Inflammatory macrophage treated with lipopolysaccharide for 1 hour (primary cell): ENCODE data around the gene ROGDI.

Experiments
- DNase-seq, 2 donors: peaks; one replicate each; pipeline ENCODE4 v3.0.0-alpha.2; 2020 to 2022

The ROGDI gene

DNA sequence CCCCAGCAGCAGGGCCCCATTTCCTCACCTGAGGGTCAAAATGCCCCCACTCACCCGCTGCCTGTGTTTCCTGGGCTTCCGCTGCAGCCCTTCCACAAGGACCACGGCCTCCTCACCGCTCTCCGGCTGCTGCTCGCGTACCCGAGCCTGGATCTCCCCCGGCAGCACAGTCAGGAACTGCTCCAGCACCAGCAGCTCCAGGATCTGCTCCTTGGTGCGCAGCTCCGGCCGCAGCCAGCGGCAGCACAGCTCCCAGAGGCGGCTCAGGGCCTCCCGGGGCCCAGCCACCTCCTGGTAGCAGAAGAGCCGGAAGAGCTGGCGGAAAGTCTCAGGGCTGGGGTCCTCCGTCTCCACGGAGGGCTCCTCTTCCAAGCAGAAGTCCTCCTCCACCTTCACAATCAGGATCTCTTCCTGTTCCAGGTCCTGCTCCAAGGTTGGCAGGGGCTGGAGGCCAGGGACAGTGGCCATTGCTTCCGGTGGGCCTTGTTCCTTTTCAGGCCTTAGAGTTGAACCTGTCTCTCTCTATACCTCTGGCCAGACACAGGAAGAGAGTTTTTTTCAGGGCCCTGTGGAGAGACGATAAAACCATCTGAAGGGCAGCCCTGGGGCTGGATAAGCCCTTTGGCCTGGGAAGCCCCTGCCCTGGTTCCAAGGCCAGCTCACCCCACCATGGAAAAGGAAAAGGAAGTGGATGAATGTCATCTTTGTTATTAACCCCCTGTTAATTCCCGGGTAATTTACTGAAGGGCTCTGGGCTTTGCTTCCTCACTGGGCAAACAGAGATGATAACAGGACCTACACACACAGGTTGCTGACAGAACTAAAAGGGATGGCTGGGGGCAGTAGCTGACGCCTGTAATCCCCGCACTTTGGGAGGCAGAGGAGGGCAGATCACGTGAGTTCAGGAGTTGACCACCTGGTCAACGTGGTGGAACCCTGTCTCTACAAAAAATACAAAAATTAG, 36.6 kb downstream of the ROGDI start:
- no peak for DNase-seq

GRCh38 chr16:4763791-4764190, 38.6 kb downstream of the ROGDI start:
- DNase-seq = peak in 1 of 2 donors; percentile 2

GRCh38 chr16:4762205-4762604, 40.2 kb downstream of the ROGDI start:
- DNase-seq = no peak

- no peak for DNase-seq
Measured at GRCh38 chr16:4760221-4760910, 42.1 kb downstream of the ROGDI start.

DNA sequence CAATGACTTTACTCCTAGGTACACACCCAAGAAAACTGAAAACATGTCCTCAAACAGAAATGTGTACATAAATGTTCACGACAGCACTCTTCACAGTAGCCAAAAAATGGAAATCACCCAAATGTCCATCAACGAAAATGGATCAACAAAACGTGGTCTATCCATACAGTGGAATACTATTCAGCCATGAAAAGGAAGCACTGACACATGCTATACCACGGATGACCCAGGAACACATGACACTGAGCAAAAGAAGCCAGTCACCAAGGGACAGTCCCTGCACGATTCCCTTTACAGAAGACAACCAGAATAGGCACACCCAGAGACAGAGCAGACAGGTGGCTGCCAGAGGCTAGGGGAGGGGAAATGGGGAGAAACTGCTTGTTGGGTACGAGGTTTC, 46.7 kb downstream of the ROGDI start:
- no peak for DNase-seq

DNA sequence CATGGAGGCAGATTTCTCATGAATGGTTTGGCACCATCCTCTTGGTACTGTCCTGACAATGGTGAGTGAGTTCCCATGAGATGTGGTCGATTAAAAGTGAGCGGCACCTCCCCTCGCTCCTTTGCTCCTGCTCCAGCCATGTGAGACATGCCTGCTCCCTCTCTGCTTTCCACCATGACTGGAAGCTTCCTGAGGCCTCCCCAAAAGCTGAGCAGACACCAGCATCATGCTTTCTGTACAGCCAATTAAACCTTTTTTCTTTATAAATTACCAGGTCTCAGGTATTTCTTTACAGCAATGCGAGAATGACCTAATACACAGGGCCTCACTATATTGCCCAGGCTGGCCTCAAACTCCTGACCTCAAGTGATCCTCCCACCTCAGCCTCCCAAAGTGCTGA, 47.6 kb downstream of the ROGDI start:
- DNase-seq = no peak

DNA sequence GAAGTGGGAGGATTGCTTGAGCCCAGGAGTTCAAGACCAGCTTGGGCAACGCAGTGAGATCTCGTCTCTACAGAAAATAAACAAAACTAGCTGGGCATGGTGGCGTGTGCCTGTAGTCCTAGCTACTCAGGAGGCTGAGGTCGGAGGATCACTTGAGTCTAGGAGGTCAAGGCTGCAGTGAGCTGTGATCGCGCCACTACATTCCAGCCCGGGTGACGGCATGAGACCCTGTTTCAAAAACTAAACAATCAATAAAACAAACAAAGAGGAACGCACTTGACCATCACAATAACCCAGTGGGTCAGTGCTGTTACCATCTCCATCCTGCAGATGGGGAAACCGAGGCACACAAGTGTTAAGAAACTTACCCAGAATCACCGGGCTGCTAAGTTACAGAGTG, 49.2 kb downstream of the ROGDI start:
- DNase-seq = no peak

DNA sequence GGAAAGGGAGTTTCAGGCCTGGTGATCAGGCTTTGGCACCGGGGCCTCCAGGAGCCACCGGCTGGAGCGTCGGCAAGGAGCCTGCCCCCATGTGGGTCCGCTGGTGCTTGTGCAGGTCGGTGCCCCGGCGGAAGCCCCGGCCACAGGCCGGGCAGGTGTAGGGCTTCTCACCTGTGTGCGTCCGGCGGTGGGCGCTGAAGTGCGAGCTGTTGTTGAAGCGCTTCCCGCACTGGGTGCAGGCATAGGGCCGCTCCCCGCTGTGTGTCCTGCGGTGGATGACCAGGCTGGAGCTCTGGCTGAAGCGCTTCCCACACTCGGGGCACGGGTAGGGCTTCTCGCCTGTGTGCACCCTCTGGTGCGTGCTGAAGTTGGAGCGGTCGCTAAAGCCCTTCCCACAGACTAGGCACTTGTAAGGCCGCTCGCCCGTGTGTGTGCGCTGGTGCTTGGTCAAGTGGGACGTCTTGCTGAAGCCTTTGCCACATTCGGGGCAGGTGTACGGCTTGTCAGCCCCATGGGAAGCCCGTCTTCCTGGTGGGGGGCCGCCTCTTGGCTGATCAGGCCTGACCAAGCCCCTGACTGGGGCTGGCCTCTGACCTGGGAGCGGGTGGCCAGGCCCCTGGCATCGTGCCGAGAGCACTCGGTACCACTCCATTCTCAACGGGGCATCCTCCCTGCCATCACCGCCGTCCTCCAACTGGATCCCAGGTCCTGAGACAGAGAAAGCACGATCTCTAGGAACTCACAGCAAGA, 49.9 kb downstream of the ROGDI start:
- DNase-seq = no peak

- no peak for DNase-seq
Measured at GRCh38 chr16:4750896-4751295, 51.5 kb downstream of the ROGDI start.

DNA sequence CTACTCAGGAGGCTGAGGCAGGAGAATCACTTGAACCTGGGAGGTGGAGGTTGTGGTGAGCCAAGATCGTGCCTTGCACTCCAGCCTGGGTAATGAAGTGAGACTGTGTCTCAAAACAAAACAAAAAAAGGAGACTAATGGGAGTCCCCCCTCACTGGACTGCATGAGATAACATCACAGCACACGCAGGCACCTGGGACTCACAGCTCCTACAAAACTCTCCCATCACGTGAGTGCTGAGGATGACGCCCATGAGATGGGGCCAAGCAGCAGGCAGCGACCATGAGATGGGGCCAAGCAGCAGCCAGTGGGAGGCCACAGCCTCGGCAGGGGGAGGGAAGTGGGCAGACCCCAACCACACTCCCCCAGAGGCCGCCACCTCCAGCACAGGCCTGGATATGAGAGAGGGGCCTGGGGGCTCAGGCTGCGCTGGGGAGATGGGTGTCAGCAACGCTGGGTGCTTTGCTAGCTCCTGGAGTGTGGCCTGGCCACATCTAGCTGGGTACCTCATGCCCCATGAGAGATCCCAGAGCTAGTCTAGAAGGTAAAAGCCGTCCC, 52.7 kb downstream of the ROGDI start:
- DNase-seq = no peak

GRCh38 chr16:4748682-4749411, 53.6 kb downstream of the ROGDI start:
- DNase-seq = no peak

DNA sequence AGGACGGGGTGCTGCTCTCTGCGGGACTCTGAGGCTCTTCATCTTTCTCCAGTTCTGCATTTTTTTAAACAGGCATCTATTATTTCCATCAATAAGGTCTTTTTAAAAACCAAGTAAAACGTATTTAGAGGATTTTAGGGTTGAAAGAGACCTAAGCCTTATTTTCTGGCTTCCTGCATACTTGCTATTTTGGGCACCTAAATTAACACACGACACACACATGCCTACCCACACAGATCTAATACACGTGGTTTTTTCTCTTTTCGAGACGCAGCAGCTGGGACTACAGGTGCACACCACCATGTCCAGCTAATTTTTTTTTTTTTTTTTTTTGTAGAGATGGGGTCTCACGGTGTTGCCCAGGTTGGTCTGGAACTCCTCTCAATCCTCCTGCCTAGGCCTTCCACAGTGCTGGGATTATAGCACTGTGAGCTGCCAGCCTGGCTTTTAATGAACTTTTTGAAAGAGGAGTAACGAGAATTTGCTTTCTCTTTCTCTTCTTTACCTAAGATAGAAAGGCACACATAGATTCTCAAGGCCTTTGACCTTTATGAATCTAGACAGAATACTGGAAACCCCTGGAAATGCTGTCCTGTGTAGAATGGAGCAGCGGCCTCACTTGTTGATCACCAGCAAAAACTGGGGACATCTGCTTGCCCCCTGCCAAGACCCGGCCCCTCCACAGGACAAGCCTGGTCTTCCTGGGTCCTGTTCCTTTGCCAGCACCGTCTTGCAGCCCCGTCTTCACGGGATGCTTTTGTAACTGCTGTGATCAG, 54.3 kb downstream of the ROGDI start:
- no peak for DNase-seq

DNA sequence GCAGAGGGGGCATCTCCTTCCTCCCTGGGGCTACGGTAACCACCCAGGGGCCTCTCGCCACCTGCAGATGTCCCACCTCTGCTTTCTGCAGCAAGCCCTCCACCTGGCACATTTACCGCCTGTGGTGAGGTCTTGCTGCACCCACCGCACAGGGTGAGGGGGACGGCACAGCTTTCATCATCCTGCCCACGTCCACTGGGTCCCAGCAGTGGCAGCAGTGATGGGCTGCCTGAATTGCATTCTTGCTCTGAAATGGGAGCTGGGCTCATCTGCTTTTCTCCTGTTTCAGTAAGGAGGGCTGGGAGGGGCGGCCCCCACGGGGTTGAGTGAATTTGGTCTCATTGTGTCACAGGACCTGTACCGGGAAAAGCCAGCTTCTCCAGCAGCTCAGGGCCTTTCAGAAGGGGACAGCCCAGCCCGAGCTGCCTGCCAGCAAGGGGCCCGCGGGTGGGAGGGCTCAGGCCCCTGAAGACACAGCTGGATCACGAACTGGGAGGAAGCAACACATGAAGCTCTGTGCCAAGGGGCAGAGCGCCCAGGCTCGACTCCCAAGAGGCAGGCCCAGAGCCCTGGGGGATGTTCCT, 55.4 kb downstream of the ROGDI start:
- no peak for DNase-seq
